ACHN (cell line): ENCODE measurements around the gene FBH1.

Experiments used
- DNase-seq: peaks from one replicate; pipeline ENCODE4 v3.0.0-alpha.2; 2015
- in situ Hi-C: cut with HindIII; loops from 2 replicates; pipeline ENCODE4 v1.10.0; 2017; ENCODE audit warnings: low sequenced_read_pairs, low pct_ligation_motif_present, low pct_unique_long_range_greater_than_20kb

FBH1 gene

GRCh38 chr10:5963071-5963470, 73.0 kb downstream of the FBH1 start:
- in situ Hi-C loops, result no loop called here
- DNase-seq, result no peak

- in situ Hi-C loops, result no loop called here
- DNase-seq, result no peak
These were observed 73.5 kb downstream of the FBH1 start for GRCh38 chr10:5963591-5963990.

DNA sequence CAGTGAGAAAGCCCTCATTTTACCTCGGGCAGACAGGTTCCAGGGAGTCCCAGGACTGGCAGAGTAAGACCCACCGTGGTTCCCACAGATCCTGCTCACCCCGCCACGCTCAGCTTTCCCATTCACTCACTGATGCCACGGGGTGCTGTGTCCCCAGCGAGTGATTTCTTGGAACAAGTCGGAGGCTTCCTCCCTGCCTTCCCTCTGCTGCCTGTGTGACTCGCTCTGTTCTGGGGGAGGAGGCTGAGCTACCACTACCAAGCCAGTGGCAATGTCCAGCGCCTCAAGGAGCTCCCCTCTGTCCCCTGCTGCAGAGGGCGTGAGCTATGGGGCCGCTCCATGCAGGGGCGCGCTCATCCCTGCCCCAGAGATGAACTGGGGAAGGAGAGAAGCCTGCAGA, 74.7 kb downstream of the FBH1 start:
- no peak for DNase-seq
- in situ Hi-C loops, result no loop called here

GRCh38 chr10:5965266-5965665, 75.2 kb downstream of the FBH1 start:
- peak; percentile 84 for DNase-seq
- in situ Hi-C loops, result no loop called here

DNA sequence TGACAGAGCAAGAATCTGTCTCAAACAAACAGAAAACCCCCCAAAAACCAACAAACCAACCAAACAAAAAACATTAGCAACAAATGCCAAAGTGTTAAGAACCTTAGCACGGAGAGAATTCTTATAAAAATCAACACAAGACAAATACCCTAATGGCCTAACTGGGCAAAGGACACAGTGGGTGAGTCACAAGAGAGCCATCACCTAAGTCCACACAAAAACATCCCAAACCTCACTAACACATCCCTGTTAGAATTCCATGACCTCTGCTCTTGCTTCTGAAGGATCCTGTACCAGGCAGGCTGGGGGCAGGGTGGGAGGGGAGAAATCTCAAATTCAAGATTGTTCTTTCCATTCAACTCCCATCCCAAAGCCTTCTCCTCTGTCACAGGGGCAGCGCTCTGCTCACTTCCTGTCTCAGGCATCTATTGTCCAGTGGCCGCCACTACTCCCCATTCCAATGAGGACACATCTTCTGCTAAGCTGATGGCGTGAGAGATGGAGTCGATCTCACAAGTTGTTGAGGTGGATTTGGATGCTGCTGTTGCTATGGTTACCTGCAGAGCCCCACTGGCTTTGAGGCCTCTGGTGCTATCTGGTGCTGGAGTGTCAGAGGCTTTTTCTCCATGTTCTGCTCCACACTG, 78.1 kb downstream of the FBH1 start:
- in situ Hi-C loops, result no loop called here
- DNase-seq, result no peak

GRCh38 chr10:5968681-5969453, 78.8 kb downstream of the FBH1 start:
- no peak for DNase-seq
- in situ Hi-C loops, result no loop called here

- in situ Hi-C loops, result no loop called here
- no peak for DNase-seq
These were observed 80.0 kb downstream of the FBH1 start for GRCh38 chr10:5970066-5970465.

DNA sequence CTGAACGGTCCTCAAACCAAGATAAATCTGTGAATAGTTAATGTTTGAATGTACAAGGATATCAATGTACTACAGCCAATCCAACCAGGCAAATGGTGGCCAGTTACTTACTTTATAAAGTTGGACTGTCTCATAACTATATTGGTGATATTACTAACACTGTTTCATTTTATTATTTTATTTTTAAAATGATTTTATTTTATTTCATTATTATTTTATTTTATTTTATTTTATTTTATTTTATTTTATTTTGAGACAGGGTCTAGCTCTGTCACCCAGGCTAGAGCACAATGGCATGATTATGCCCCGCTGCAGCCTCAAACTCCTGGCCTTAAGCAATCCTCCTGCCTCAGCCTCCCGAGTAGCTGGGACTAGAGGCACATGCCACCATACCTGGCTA, 80.5 kb downstream of the FBH1 start:
- in situ Hi-C loops, result no loop called here
- no peak for DNase-seq

DNA sequence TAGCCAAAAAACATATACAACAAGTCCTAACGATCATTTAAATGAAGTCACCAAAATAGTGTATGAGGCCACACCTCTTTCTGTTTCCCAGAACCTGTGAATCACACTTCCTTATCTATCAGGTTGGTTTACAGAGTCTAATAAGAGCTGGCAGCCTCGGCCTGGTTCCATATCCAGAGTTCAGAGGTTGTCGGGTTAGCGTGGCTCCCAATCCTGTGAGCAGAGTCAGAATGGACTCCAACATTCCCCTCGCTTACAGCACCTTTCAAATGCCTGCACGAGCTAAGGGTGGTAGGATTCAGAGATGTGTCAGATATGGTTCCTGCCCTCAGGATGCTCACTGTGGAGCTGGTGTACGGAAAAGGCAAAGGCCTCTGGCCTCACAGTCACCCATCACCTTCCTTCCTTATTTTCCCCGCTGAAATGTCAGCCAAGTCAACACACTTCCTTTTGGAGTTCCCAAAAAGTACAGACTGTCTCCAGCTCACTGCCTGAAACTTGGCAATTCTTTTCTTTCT, 81.3 kb downstream of the FBH1 start:
- in situ Hi-C loops, result no loop called here
- no peak for DNase-seq

DNA sequence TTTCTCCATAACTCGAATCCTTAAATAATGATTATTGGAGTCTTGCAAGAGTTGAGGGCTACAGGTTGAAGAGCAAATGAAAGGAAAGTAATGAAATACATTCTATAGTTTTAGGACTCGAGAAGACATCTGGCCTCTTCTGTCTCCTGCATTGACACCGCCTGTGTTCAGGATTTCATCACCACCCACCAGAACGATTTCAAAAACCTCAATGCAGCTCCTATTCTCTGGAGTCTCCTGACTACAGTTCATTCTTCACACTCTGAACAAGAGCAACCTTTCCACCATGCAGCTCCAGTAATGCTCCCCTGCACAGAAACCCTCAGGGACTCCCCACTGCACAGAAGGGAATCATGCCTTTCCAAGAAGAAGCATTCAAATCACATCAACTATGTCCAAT, 81.8 kb downstream of the FBH1 start:
- DNase-seq, result no peak
- in situ Hi-C loops, result no loop called here

GRCh38 chr10:5973069-5973468, 83.0 kb downstream of the FBH1 start:
- in situ Hi-C loops, result no loop called here
- no peak for DNase-seq

GRCh38 chr10:5975641-5976473, 85.8 kb downstream of the FBH1 start:
- in situ Hi-C loops, result no loop called here
- peak; percentile 18 for DNase-seq

GRCh38 chr10:5976512-5977470, 86.7 kb downstream of the FBH1 start:
- peak; percentile 46 for DNase-seq
- in situ Hi-C loops, result no loop called here

- in situ Hi-C loops, result no loop called here
- DNase-seq, result peak; percentile 81
These were observed 87.6 kb downstream of the FBH1 start, which contains the start of gene IL15RA for GRCh38 chr10:5977471-5978229. Gene IL15RA (minus strand): TSS chr10:5977543. CDS start chr10:5977492, 51 bp downstream.

GRCh38 chr10:5978230-5978489, 88.1 kb downstream of the FBH1 start:
- in situ Hi-C loops, result no loop called here
- DNase-seq, result no peak

GRCh38 chr10:5981529-5981928, 91.5 kb downstream of the FBH1 start:
- DNase-seq, result no peak
- in situ Hi-C loops, result no loop called here

- DNase-seq, result no peak
- in situ Hi-C loops, result no loop called here
These were observed 93.7 kb downstream of the FBH1 start for GRCh38 chr10:5983774-5984173.

DNA sequence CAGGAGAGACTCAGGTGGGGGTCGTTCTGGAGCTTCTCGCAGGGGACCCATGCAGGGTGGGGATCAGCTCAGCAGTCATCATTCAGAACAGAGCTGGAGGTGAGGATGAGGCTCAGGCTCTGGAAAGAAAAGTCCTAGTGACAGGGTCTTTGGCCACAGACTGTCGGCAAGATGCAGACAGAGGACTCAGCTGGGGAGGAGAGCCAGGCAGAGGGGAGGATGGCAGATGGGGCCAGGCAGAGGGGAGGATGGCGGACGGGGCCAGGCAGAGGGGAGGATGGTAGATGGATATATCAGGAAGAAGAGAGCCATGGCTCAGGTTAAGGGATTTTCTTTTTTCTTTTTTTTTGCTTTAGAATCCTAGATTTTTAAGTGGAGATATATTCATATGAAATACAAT, 95.0 kb downstream of the FBH1 start:
- DNase-seq, result no peak
- in situ Hi-C loops, result no loop called here
